Ovary (tissue), 3 donors: ENCODE measurements around the gene SLX4IP.

Experiments used
- POLR2A ChIP-seq: fragments of 450-650 bp; IDR thresholded peaks from one replicate; pipeline ENCODE4 v1.6.1; 2017; ENCODE audit warnings: antibody characterized with exemption, mild to moderate bottlenecking, moderate library complexity
- TF ChIP-seq, protein P1 (sequence below), 3 donors: fragments of 450-650 bp in 2 of 3; fragments of 200-600 bp in 1 of 3; IDR thresholded peaks; one replicate each; pipeline versions ENCODE4 v1.5.1 to v1.8.0; 2016 to 2022; ENCODE audit warnings: antibody characterized with exemption in 3 of 3, mild to moderate bottlenecking in 1 of 3
- donor health status: DM: no; HTN: no; CAD: no.

DNA sequence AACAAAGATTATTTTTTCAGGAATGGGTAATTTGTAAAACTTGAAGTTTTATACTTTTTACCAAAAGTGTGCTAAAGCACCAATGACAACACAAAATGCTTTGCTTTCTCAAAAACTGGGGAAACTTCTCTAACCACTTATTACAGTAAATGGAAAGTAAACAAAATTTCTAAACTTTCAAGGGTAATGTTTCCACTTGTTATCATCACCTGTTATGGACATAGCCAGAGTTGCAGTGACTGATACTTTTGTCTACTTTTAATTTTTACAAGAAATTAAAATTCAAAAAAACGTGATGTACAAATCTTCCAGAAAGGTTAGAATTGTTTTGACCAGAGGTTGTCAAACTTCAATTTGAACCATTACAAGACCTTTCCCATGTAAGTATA is 138.8 kb downstream of the SLX4IP start:
- TF ChIP-seq, protein P1, sequence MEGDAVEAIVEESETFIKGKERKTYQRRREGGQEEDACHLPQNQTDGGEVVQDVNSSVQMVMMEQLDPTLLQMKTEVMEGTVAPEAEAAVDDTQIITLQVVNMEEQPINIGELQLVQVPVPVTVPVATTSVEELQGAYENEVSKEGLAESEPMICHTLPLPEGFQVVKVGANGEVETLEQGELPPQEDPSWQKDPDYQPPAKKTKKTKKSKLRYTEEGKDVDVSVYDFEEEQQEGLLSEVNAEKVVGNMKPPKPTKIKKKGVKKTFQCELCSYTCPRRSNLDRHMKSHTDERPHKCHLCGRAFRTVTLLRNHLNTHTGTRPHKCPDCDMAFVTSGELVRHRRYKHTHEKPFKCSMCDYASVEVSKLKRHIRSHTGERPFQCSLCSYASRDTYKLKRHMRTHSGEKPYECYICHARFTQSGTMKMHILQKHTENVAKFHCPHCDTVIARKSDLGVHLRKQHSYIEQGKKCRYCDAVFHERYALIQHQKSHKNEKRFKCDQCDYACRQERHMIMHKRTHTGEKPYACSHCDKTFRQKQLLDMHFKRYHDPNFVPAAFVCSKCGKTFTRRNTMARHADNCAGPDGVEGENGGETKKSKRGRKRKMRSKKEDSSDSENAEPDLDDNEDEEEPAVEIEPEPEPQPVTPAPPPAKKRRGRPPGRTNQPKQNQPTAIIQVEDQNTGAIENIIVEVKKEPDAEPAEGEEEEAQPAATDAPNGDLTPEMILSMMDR (IDR thresholded peaks at IDR 0.05): no peak
- TF ChIP-seq POLR2A: no peak
